T47D (cell line): Measurements from ENCODE around the gene PACSIN1.
"Not testable (repeated sequence)": the region's sequence is repeated elsewhere in the genome, so short reads cannot be mapped to it uniquely, and the experiment has no call there.

Source experiments
- DNase-seq, 2 experiments: peaks; one replicate each; pipeline versions ENCODE4 v3.0.0 to v3.0.0-alpha.2; 2011 to 2012; ENCODE audit warnings: low read depth in 1 of 2, low spot score in 1 of 2
- JUND ChIP-seq: IDR thresholded peaks from 2 replicates; pipeline ENCODE4 v1.6.1; 2012; ENCODE audit warnings: low read depth
- in situ Hi-C: cut with HindIII; loops from 2 replicates; pipeline ENCODE4 v1.10.0; 2016; ENCODE audit warnings: low sequenced_read_pairs, low pct_unique_long_range_greater_than_20kb

The PACSIN1 gene

DNA sequence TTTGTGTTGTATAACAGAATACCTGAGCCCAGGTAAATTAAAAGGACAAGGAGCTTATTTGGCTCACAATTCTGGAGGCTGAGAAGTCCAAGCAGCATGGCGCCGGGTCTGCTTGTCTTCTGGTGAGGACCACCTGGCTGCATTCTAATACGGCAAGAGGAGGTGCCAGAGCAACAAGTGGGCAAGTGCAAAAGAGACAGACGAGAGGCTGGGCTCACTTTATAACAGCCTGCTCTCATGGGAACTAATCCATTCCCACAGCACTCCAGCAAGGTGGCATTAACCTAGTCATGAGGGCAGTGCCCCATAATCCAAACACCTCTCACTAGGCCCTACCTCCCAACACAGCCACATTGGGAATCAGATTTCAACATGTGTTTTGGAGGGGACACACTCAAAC lies 12.9 kb downstream of the PACSIN1 start:
- TF ChIP-seq JUND: no peak
- no peak for DNase-seq
- in situ Hi-C loops: no loop called here

GRCh38 chr6:34483781-34484180 lies 17.9 kb downstream of the PACSIN1 start:
- in situ Hi-C loops, DNase-seq: not testable (repeated sequence)

GRCh38 chr6:34484391-34484790 lies 18.5 kb downstream of the PACSIN1 start:
- in situ Hi-C loops: no loop called here
- TF ChIP-seq JUND: no peak
- no peak for DNase-seq

GRCh38 chr6:34484899-34485298 lies 19.0 kb downstream of the PACSIN1 start:
- no peak for DNase-seq
- TF ChIP-seq JUND: no peak
- in situ Hi-C loops: no loop called here

DNA sequence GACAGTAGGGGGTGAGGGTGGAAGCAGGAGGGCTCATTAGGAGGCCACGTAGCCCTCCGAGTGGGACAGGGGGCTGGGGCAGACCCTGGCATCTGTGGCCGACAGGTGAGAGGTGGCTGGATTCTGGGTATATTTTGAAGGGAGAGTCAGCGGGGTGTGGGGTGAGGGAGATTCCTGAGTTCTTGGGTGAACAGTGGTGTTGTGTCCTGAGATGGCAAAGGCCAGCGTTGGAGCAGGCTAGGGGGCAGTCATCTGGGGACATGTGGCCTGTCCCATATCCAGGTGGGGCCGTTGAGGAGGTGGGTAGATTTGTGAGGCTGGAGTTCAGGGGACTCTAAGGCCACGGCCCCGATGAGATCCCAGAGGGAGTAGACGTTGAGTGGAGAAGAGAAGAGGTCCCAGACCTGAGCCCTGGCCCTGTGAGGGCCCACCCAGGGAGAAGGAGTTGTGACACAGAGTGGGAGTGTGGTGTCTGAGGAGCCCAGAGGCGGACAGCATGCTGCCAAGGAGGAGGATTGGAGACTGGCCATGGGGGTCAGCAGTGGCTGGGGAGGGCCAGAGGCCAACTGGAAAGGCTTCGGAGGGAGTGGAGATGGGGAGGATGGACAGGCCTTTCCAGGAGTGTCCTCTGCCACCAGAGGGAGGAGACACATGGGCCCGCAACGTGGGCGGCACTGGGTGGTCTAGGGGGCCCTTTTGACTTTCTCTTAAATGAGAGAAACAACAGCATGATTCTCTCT lies 19.6 kb downstream of the PACSIN1 start:
- no peak for TF ChIP-seq JUND
- DNase-seq: no peak
- in situ Hi-C loops: no loop called here

DNA sequence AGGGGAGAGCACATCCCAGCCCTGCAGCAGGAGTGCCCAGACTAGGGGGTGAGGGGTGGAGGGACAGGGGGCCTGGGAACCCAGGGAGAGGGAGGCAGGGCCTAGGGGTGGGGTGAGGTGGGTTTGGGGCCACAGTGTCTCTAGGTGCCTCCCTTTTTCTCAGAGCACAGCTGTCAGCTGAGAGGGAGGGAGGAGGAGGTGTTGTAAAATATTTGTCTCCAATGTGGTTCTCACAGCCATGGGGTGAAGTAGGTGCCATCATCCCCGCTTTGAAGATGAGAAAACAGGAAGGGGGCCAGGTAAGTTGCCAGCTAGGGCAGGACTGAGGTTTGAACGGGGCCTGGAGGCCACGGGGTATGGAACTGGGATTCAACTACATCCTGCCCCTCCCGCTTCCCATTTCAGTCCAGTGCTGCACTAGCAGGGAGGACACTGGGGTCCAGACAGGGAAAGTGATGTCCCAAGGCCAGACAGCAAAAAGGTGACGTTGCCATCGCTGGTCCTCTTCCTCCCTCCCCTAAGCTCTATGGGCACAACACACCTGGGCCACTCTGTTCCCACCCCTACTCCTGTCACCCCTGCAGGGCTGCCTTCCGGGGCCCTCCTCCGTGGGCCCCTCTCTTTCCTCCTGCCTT lies 20.3 kb downstream of the PACSIN1 start:
- no peak for DNase-seq
- TF ChIP-seq JUND: no peak
- in situ Hi-C loops: no loop called here

- in situ Hi-C loops, DNase-seq: not testable (repeated sequence)
These were observed 21.0 kb downstream of the PACSIN1 start for GRCh38 chr6:34486886-34487285.

- no peak for TF ChIP-seq JUND
- DNase-seq: no peak
- in situ Hi-C loops: no loop called here
These were observed 21.7 kb downstream of the PACSIN1 start for GRCh38 chr6:34487536-34487935.

- TF ChIP-seq JUND: no peak
- DNase-seq: no peak
- in situ Hi-C loops: no loop called here
These were observed 23.4 kb downstream of the PACSIN1 start for GRCh38 chr6:34489207-34489805.

DNA sequence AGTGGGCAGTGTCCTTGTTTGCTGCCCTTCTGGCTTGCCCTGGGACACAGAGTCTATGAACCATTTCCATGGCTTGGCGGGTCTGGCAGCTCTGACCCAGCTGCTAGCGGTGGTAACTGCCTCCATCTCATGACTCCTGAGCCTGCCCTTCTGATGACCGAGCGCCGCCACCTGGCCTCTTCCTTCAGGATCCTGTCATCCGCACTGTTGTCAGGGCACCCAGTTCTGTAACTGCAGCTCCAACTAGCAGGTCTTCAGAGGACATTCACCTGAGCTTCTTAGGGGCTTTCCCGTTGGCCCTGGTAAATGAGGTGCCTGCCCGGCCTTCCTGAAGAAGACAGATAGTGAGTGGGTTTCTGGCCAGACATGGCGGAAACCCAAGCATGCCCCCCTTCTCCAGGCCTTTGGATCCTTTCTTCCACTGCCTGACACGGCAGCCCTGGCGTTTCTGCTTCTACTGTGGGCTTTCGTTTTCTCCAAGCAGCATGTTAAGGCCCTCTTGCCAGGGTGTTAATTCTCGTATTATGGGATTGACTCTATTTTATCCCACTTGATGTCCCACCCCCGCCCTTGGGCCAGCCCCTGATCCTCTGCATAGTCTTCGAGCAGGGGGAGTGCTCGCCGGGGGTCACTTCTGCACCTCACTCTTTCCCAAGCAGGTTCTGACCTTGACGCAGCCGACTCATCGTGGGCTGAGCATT lies 24.7 kb downstream of the PACSIN1 start:
- no peak for TF ChIP-seq JUND
- in situ Hi-C loops: no loop called here

GRCh38 chr6:34491091-34491430 lies 25.2 kb downstream of the PACSIN1 start:
- no peak for DNase-seq
- TF ChIP-seq JUND: no peak
- in situ Hi-C loops: no loop called here

More for the DNA sequence above, 24.7 kb downstream of the PACSIN1 start:
- DNase-seq: no peak

GRCh38 chr6:34493344-34493743 lies 27.5 kb downstream of the PACSIN1 start:
- in situ Hi-C loops: no loop called here
- TF ChIP-seq JUND: no peak
- DNase-seq: no peak

DNA sequence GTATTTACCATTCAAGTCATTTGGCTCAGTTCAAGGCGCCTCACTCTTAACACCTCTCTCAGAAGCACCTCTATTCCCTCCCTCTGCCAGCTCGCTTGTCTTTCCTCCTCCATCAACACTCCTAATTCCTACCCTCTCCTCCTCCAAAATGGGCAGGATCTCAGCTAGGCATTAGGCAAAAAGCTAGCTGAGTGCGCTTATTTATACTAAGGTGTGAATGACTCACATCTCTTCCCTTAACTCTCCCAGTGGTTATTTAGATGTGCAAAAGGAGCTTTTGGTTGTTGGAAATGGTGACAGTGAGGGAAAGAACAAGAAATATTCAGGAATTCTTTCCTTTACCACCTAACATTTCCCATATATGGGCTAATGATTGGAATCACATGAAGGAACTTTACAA lies 29.1 kb downstream of the PACSIN1 start:
- no peak for DNase-seq
- in situ Hi-C loops: no loop called here
- no peak for TF ChIP-seq JUND
